HG03039 (cell line): ENCODE results near the gene VAMP4.
"Not testable (repeated sequence)": the region's sequence is repeated elsewhere in the genome, so short reads cannot be mapped to it uniquely, and the experiment has no call there.

Experiments
- ATAC-seq: cut with Tn5 transposase; IDR thresholded peaks from one replicate; pipeline ENCODE4 v1.9.1; 2021; ENCODE audit warnings: mild to moderate bottlenecking, moderate library complexity; ENCODE audit not compliant: unreplicated experiment

The VAMP4 gene

GRCh38 chr1:171753182-171753581 lies 11.3 kb upstream of the VAMP4 start:
- ATAC-seq: no peak

- no peak for ATAC-seq
These were observed 9.4 kb upstream of the VAMP4 start for GRCh38 chr1:171751221-171751620.

GRCh38 chr1:171748651-171749050 lies 6.8 kb upstream of the VAMP4 start:
- ATAC-seq: no peak

- no peak for ATAC-seq
These were observed 3.1 kb upstream of the VAMP4 start for GRCh38 chr1:171744986-171745385.

- no peak for ATAC-seq
These were observed 1.4 kb upstream of the VAMP4 start for GRCh38 chr1:171743081-171743870.

- no peak for ATAC-seq
These were observed 685 bp upstream of the VAMP4 start for GRCh38 chr1:171742577-171742922.

- peak; percentile 10 for ATAC-seq
These were observed 636 bp downstream of the VAMP4 start for GRCh38 chr1:171740987-171741871.

- ATAC-seq: no peak
These were observed 1.5 kb downstream of the VAMP4 start for GRCh38 chr1:171740356-171740863.

- no peak for ATAC-seq
These were observed 2.2 kb downstream of the VAMP4 start for GRCh38 chr1:171739656-171740055.

GRCh38 chr1:171738911-171739310 lies 3.0 kb downstream of the VAMP4 start:
- ATAC-seq: no peak

- no peak for ATAC-seq
These were observed 5.7 kb downstream of the VAMP4 start for GRCh38 chr1:171736196-171736595.

- no peak for ATAC-seq
These were observed 11.8 kb downstream of the VAMP4 start for GRCh38 chr1:171730052-171730451.

GRCh38 chr1:171727778-171728177 lies 14.1 kb downstream of the VAMP4 start:
- ATAC-seq: no peak

- not testable (repeated sequence) for ATAC-seq
These were observed 18.7 kb downstream of the VAMP4 start for GRCh38 chr1:171723180-171723579.

- no peak for ATAC-seq
These were observed 23.0 kb downstream of the VAMP4 start for GRCh38 chr1:171718848-171719247.

GRCh38 chr1:171718216-171718615 lies 23.6 kb downstream of the VAMP4 start:
- ATAC-seq: no peak

- no peak for ATAC-seq
These were observed 24.7 kb downstream of the VAMP4 start for GRCh38 chr1:171717062-171717718.

GRCh38 chr1:171716616-171717015 lies 25.2 kb downstream of the VAMP4 start:
- ATAC-seq: no peak

GRCh38 chr1:171715813-171716251 lies 26.0 kb downstream of the VAMP4 start:
- ATAC-seq: no peak

GRCh38 chr1:171712341-171712740 lies 29.5 kb downstream of the VAMP4 start:
- no peak for ATAC-seq

- ATAC-seq: no peak
These were observed 30.2 kb downstream of the VAMP4 start for GRCh38 chr1:171711643-171712042.
